HG03135 (cell line): Measurements from ENCODE around the gene RTF1.

Source experiments
- ATAC-seq: cut with Tn5 transposase; IDR thresholded peaks from one replicate; pipeline ENCODE4 v1.9.1; 2021; ENCODE audit warnings: mild to moderate bottlenecking, moderate library complexity; ENCODE audit not compliant: unreplicated experiment

Gene RTF1

DNA sequence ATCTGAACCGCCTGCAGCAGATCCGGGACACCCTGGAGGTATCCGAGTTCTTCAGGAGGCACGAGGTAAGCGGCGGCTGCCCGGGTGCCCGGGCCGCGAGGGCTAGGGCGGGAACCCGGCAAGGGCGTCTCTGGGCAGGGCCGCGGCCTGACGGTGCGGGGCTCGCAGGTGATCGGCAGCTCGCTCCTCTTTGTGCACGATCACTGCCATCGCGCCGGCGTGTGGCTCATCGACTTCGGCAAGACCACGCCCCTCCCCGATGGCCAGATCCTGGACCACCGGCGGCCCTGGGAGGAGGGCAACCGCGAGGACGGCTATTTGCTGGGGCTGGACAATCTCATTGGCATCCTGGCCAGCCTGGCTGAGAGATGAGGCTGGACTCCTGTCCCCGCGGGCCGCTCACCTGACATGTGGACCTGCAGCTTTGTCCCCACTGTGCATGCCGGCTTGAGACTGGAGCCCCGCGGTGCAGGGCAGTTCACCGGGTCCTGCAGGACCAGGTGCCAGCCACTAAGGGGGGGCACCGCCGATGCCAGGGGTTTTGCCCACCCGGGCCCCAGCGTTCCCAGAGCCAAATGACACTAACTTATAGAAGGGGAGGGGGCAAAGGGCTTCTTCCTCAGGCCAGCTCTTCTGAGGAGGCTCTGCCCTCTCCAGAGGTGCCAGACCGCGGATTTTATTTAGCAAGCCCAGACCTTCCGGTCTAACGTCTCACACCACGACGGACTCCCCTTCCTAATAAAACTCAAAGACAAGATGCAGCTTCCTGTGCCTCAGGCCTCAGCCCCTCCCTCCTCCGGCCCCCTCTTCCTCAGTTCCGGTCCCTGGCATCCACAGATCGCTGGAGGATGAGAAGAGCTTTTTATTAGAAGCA lies 86.1 kb downstream of the RTF1 start:
- no peak for ATAC-seq

DNA sequence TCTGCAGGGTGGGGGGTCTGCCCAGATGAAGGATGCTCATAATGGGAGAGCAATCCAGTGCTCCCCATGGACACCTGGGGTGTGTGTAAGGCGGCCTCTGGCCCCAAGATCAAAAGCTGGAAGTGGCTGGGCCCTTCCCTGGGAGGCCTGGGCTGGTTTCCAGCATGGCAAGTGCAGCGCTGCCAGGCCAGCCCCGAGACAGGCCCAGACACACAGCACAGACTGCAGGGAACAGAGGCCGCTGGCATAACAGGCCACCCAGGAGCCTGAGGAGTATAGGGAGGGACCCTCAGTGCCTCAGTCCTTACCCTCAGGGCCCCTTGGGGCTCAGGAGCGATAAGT lies 86.7 kb downstream of the RTF1 start:
- no peak for ATAC-seq

DNA sequence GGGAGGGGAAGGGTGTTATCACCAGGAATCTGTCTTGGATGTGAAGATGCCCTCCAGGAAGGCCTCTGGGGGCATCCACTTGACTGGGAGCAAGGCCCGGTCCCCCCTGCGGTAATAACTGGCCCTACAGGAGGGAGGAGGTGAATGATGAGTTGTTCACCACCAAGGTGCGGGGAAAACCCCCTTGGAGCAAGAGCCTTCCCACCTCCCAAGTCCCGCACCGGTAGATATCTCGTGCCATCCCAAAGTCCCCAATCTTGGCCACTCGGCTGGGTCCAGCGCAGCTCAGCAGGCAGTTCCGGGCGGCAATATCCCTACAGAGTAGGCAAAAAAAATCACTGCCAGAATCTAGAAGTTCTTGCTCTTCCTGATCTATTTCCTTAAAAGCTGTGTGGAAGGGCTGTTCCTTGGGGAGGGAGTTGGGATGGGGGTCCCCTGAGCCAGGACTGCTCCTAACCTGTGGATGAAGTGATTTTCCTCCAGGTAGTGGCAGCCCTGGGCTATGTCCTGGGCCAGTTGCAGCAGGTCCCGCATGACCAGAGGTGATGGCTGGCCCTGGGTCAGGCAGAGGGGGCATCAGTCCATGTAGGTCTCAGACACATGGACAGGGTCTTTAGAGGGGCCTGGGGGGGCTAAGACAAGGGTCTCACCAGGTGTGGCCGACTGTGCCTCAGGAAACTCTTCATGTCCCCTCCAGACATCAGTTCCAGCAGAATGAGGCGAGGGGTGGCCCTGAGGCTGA lies 88.0 kb downstream of the RTF1 start:
- ATAC-seq = no peak

DNA sequence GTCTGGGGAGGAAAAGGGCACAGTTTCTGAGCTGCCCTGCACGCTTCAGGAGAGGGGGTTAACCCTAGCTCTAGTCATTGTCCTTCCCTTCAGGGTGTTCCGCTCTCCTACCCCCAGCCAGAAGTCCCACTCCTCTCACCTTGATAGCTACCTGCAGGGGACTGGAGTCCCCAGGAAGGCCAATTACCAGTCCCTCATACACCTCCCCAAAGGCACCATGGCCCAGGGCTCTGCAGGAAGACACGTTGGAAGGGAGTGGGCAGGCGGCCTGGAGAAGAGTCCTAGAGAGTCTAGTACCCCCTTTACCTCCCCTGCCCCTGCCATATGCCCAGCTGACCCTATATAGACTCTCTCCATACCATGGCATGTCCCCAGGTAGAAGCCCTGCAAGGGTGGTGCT lies 88.9 kb downstream of the RTF1 start:
- no peak for ATAC-seq

DNA sequence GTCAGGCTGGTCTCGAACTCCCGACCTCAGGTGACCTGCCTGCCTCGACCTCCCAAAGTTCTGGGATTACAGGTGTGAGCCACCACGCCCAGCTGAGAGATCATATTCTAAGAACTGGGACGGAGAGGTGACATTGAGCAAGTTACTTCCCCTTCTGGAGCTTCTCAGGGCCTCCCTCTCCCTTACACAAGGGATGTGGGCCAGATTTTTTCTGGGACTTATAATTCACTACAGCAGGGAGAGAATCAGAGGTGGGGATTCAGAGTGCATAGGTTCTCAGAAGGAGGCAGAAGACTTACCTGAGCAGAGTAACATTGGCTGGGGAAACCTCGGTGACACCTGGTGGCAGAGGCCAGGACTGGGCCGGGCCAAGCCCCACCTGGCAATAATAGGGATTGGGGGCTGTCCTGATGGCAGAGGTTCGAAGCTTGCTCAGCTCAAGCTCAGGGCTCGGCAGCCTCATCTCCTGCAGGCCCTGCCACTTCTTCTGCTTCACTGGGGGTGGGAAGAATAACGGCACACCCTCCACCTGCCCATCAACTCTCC lies 90.0 kb downstream of the RTF1 start:
- no peak for ATAC-seq

DNA sequence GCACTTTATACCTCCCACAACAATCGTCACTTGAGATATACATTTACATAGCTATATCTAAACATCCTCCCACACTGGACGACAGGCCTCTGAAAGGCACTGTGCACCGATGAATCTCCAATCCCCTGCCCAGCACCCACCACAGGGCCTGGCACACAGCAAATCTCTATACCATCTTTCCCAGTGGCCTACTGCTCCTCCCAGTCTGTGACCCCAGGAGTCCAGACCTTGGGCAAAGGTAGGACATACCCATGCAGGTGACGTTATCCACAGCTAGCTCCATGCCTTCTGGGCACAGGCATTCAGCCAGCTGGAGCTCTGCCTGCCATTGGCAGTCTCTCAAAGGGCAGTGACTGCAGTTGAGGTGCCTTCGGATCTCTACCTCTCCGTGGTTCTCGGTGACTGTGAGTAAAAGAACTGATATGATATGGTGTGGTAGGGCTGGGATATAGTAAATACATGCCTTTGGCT lies 91.0 kb downstream of the RTF1 start:
- no peak for ATAC-seq

DNA sequence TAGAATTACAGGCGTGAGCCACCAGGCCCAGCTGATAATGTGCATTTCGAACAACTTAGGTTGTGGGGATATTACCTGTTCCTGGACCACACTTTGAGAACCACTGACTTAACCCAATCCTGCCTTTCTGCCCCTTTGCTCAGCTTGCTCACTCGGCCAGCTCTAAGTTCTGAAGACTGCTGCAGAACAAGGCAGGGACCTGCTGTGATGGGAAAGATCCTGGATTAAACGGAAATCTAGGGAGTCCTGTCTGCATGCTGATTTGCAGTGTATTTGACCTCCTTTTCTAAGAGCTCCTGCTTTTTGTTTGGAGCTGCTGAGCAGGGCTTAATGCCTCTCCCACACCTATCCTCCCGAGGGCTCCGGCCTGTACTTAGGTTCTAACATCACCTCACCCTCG lies 93.8 kb downstream of the RTF1 start:
- no peak for ATAC-seq

DNA sequence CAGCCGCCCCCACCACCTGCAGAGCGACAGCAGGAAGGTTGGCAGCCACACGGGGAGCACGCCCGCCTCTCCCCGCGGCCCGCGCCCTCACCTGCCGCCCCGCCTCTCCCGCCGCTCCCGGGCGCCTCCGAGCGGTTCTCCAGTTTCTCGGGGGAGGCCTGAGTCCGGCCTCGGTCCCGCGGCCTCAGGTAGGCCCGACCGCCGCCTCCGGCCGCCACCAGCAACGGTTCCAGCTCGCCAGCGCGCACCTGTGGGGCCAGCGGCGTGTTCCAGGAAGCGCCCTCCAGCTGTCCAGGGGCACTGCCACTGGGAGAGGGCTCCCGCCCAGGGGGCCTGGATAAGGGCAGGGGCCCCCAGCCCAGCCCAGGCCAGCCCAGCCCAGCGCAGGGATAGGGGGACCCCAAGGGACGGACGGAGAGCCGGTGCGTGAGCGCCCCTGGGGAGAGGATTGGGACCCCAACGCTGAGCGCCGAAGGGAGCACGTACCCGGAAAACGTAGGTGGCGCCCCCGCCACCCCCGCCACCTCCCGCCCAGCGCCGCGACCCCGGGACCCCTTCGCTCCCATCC lies 94.5 kb downstream of the RTF1 start:
- no peak for ATAC-seq

DNA sequence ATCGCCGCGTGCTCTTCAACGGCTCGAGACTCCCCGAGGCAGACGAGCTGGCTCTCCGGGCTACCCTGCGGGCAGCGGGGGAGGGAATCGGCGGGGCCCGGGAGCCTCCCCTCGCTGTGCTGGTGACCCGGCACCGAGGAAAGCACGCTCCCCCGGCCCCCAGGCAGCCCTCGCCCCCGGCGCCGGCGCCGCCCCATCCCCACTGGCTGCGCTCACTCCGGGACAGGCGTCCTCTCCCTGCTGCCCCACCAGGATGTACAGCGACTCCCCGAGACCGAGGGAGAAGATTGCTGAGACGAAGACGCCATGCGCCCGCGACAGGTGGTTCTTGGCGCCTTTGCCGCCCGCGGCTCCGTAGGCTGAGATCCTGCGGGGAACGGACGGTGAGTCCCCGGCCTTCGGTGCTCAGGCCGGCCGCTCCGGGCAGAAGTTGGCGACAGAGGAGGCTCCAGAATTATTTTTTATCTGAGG lies 95.0 kb downstream of the RTF1 start:
- ATAC-seq = no peak

DNA sequence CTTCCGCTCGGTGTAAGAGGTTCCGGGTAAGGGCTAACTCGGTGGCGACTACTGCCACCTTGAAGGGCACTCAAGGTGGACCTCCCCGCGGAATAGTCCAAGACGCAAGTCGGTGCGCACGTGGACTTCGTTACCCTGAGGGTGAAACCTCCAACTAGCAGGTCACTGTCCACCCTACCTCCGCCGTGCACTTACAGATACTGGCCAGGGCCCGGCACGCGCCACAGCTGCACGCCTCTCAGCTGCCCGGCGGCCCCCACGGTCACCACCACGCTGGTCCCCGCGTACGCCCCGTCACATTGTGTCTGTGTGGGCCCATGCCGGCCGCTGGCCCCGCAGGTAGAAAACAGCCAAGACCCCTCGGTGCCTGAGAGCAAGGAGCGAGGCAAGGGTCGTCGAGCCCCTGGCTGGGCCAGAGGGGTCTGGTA lies 95.6 kb downstream of the RTF1 start:
- no peak for ATAC-seq

DNA sequence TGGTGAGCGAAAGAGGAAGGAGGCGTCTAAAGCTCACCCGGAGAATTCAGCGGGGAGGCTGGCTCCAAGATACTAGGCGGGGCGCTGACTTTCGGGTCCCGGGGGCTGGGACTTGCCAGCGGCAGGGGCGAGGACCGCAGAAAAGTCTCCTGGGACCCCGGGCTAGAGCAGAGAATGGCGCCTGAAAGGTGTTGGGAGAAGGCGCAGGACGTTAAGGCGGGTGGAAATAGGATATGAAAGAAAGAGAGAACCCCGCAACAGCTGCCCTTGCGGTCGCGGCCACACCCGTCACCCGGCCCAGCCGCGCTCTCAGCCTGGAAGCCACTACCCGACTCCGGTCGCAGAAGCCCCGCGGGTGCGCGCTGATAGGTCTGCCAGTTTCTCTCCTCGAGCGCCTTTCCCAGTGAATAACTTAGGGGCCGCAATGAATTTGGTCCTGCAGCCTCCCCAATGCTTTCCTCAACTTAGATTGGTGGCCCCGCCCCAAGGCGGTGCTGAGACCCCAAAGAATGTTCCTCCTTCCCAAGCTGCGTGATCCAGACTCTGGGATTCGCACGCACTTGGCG lies 96.1 kb downstream of the RTF1 start:
- ATAC-seq = no peak

DNA sequence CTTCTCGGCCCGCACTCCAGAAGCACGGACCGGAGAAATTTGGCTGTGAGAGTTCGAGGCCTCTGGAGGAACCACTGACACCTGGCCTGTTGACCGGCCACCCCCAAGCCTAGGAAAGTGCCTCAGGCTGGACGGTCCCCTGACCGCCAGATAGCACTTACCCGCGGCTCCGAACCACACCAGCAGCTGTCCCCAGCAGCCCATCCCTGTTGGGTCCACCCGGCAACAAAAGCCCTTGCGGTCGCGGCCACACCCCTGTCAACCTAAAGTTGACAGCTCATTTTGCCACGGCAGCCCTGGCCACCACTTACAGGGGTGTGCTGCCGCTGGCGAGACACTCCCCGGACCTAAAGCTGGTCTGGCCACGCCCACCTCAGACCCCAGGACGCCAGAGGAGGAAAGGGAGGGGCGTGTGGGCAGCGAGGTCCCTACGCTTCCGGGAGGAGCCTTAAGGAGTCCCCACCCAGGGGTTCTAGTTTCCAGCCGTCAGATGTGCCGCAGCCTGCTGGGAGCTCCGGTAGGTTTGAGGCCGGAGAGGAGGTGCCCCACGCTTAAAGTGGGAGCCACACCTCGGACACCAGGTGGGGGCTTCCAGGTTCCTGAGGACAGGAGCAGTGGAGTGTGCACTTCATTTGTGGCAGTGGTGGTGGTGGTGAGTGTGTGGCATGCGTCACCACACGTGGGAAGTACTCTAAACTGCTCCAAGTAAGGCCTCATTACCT lies 96.8 kb downstream of the RTF1 start, which contains the start of gene LTK:
LTK (minus strand) TSS at position 322 of the 722 bp plus-strand sequence; CDS start at position 204, 118 bp downstream.
- ATAC-seq = no peak

DNA sequence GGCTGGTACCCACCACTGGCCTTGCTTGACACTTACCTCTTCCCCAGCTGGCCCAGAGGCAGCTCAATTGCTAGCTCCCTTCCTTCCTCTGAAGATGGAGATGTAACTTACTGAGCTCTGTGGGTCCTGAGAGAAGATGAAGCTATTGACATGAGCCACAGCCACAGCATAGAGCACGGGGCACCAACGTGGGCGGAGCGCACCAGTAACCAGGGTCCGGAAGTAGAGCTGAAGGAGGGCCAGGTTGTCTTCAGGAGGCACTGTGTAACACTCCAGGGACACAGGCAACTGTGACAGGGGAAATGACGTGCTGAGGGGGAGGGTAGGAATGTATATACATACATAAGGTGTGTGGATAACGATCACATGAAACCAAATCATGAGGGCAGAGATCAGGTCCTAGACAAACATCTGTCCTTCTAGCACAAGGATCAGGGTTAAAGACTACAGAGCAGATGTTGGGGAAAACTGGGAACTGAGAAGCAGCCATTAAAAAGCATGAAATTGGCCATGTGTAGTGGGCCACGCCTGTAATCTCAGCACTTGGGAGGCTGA lies 101.1 kb downstream of the RTF1 start:
- ATAC-seq = no peak

DNA sequence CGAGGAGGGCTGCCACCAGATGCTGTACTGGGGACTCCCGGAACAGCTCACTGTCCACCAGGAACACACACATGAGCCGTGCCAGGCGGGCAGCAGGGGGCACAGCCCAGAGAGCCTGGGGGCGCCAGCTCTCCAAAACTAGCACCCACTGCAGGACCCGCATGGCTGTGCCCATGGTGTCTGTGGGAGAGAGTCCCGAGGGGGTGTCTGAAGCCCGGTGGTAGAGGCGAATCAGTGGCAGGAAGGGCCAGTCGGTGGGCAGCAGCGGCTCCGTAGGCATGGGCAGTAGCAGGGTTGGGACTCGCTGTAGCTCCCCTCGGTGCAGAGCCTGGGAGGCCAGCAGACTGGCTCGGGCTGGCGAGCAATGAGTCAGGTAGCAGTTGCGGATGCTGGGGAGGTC lies 103.7 kb downstream of the RTF1 start:
- no peak for ATAC-seq

DNA sequence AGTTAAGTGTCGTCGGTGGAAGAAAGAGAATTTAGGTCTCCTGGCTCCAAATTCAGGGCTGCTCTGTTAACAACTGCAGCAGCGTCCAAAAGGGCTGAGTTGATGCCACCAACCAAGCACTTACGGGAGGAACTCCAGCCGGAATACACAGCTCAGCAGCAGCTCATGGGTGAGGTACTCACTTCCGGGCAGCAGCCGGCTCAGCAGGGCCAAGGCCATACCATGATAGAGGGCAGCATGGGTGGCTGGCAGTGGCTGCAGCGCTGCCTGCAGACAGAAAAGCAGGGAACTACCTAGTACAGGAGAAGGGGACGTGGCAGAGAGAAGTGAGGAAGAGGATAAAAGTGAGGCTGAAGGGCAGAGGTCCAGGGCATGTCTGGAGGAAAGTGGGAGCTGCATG lies 104.7 kb downstream of the RTF1 start:
- no peak for ATAC-seq

DNA sequence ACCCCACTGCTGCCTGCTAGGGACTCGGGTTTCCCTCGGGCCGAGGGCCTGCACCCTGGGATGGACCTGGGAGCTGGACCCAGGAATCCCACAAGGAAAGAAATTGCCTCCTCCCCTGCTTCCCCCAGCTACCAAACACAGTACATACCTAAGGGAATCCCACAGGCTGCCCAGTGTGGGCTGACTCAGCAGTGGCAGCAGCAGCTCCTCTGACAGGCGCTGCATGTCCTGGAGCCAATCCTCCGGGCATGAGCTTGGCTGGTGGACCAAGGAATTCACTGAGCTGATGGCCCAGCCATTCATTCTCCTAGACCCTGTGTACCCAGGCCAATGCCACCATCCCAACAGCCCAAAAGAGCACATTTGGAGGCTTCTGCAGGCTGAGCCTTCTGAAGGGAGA lies 106.2 kb downstream of the RTF1 start:
- no peak for ATAC-seq

DNA sequence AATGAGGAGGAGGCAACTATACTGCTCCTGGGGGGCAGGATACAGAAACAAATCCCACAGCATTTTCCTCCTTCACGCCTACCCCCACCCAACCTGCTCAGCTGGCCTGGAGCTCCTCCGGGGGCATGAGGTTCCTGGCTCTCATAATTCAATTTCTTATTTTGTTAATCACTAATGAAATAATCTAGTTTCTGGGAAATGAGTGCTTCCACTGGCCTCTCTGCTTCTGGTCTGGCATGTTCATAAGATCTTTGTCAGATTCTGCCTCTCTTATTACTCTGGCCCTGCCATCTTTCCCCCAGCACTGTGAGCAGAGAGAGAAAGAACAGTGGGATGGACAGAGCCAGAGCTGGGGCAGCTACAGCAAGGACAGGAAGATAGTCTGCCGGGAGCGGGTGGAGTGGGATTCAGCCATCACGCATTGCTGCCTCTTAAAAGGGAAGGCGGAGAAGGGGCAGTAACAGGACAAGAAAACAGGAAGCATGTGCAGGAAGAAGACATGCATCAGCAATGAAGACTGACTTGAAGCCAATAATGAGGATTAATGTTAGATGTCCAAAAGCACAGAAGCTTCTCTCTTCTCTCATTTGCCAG lies 113.6 kb downstream of the RTF1 start:
- ATAC-seq = no peak
